T-helper 2 cell treated with Interferon-gamma antibody and Interleukin-4, amounts not matched to agents 5 μg/mL and 100 μg/mL, for 36 hours (primary cell): ENCODE results near the gene SHFL.

Experiments
- DNase-seq: peaks from one replicate; pipeline ENCODE4 v3.0.0; 2021; ENCODE audit warnings: low spot score
- H3K27ac Mint-ChIP-seq: one replicate; pipeline ENCODE4 v1.8.0; 2021; ENCODE audit warnings: mild to moderate bottlenecking, mixed read lengths
- H3K27me3 Mint-ChIP-seq: one replicate; pipeline ENCODE4 v1.8.0; 2021; ENCODE audit warnings: low read depth, mixed read lengths
- H3K36me3 Mint-ChIP-seq: one replicate; pipeline ENCODE4 v1.8.0; 2021; ENCODE audit warnings: low read depth, mixed read lengths
- H3K4me1 Mint-ChIP-seq: one replicate; pipeline ENCODE4 v1.8.0; 2021; ENCODE audit warnings: low read depth, mixed read lengths
- H3K4me3 Mint-ChIP-seq: one replicate; pipeline ENCODE4 v1.8.0; 2022; ENCODE audit warnings: mild to moderate bottlenecking, moderate library complexity, mixed read lengths
- H3K9me3 Mint-ChIP-seq: one replicate; pipeline ENCODE4 v1.8.0; 2021; ENCODE audit warnings: mixed read lengths

Gene SHFL

GRCh38 chr19:10138879-10139795 is 53.0 kb downstream of the SHFL start:
- Mint-ChIP-seq H3K9me3 (no peaks in the 10 kb centered on the region), H3K4me1 (peaks cover 13% of the 10 kb centered on the region), H3K27me3 (no peaks in the 10 kb centered on the region), H3K36me3 (peaks cover 62% of the 10 kb centered on the region), H3K4me3 (no peak overlapping the region), H3K27ac (no peak overlapping the region)
- no peak for DNase-seq

DNA sequence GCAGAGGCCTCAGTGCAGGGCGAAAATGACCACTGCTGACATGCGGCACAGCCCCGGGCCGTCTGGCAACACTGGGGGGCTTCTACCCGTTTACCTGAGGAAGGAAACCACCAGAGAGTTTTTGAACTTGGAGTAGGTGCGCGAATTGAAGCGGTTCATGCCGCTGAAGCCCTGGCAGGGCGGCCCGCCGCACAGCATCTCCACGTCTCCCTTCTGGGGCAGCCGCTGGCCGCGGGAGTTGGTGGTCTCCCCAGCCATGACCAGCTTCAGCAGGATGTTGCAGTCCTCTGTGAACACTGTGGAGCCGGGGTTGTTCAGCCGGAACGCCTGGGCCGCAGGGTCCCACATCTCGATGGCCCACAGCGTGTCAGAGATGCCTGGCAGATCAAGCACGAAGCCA is 53.8 kb downstream of the SHFL start:
- Mint-ChIP-seq H3K27me3 (no peaks in the 10 kb centered on the region), H3K27ac (no peak overlapping the region), H3K36me3 (peaks cover 66% of the 10 kb centered on the region), H3K4me1 (peaks cover 14% of the 10 kb centered on the region), H3K4me3 (no peak overlapping the region), H3K9me3 (no peaks in the 10 kb centered on the region)
- no peak for DNase-seq

GRCh38 chr19:10141479-10141878 is 55.4 kb downstream of the SHFL start:
- H3K36me3 Mint-ChIP-seq, result peaks cover 71% of the 10 kb centered on the region
- no peak overlapping the region for H3K4me3 Mint-ChIP-seq
- H3K4me1 Mint-ChIP-seq, result peaks cover 16% of the 10 kb centered on the region
- no peak for DNase-seq
- no peak overlapping the region for H3K27ac Mint-ChIP-seq
- H3K27me3 Mint-ChIP-seq, result no peaks in the 10 kb centered on the region
- no peaks in the 10 kb centered on the region for H3K9me3 Mint-ChIP-seq

- no peak for DNase-seq
- Mint-ChIP-seq H3K4me1 (peaks cover 16% of the 10 kb centered on the region), H3K9me3 (no peaks in the 10 kb centered on the region), H3K36me3 (peaks cover 75% of the 10 kb centered on the region), H3K4me3 (no peak overlapping the region), H3K27ac (no peak overlapping the region), H3K27me3 (no peaks in the 10 kb centered on the region)
Observed at GRCh38 chr19:10141973-10142372, 55.9 kb downstream of the SHFL start.
